ENCODE measurements around the gene MTPN.

- TF ChIP-seq POLR2A (IDR thresholded peaks at IDR 0.05) (no peak), CTCF (IDR thresholded peaks at IDR 0.05) (no peak)
These were observed 45.0 kb downstream of the MTPN start for GRCh38 chr7:135932131-135932530.

All from lower leg skin (tissue), 3 donors.